B cell (primary cell): ENCODE data around the gene LGI2. TPM values are rescaled to one million over a fixed set of nuclear protein-coding genes. Genes with fewer than 3 reads are reported as not detected.

Experiments
- ATAC-seq: fragments of 200-7000 bp; cut with Tn5 transposase; one replicate; pipeline ENCODE4 v1.10.0; 2021; ENCODE audit warnings: low read depth, mild to moderate bottlenecking, moderate number of reproducible peaks, moderate library complexity
- CTCF ChIA-PET: fragments of 350-600 bp; sonication (Branson Sonifier 250); formaldehyde crosslinking; loops from one replicate; lab custom pipeline; 2021; ENCODE audit warnings: antibody characterized with exemption, inconsistent platforms; lab: Charles Lee
- POLR2A ChIA-PET: fragments of 350-600 bp; sonication (Branson Sonifier 250); formaldehyde crosslinking; loops from one replicate; lab custom pipeline; 2021; ENCODE audit warnings: antibody characterized with exemption; lab: Charles Lee
- DNase-seq: peaks from one replicate; pipeline ENCODE4 v3.0.0; 2013
- H2AFZ ChIP-seq: 2 replicates; pipeline ENCODE4 v1.6.1; 2012; ENCODE audit warnings: mild to moderate bottlenecking, low read depth, low read length; ENCODE audit not compliant: insufficient read depth, poor library complexity, severe bottlenecking
- H3K27ac ChIP-seq, 2 donors: 1 replicate in 1 of 2; 2 replicates in 1 of 2; pipeline ENCODE4 v1.5.1; 2012 to 2013; ENCODE audit warnings: low read length in 2 of 2, mild to moderate bottlenecking in 2 of 2, moderate library complexity in 1 of 2
- H3K27me3 ChIP-seq, 4 experiments: fragments of 200-600 bp in 1 of 4; sonication (generic) in 1 of 4; replicated peaks in 1 of 4; 1 replicate in 2 of 4; 2 replicates in 2 of 4; pipeline versions ENCODE4 v1.6.1 to v1.7.0; 2013 to 2016; ENCODE audit warnings: low read length in 3 of 4, mild to moderate bottlenecking in 2 of 4, mixed read lengths in 1 of 4, moderate library complexity in 1 of 4; ENCODE audit not compliant: insufficient read depth in 4 of 4, control insufficient read depth in 3 of 4; ENCODE audit errors: control extremely low read depth in 1 of 4
- H3K36me3 ChIP-seq, 2 experiments: replicated peaks in 1 of 2; 1 replicate in 1 of 2; 2 replicates in 1 of 2; pipeline versions ENCODE4 v1.6.1 to v1.7.1; 2013; ENCODE audit warnings: low read length in 1 of 2; ENCODE audit not compliant: insufficient read depth in 2 of 2, control insufficient read depth in 1 of 2; ENCODE audit errors: control extremely low read depth in 1 of 2, extremely low read depth in 1 of 2
- H3K4me1 ChIP-seq, 2 donors: fragments of 200-600 bp in 1 of 2; sonication (generic) in 1 of 2; 1 replicate in 1 of 2; 2 replicates in 1 of 2; pipeline versions ENCODE4 v1.5.1 to v1.6.1; 2013 to 2017; ENCODE audit warnings: low read length in 2 of 2; ENCODE audit not compliant: control insufficient read depth in 2 of 2, insufficient read depth in 2 of 2
- H3K4me2 ChIP-seq: replicated peaks from 2 replicates; pipeline ENCODE3; 2012; ENCODE audit warnings: mild to moderate bottlenecking, low read depth, low read length; ENCODE audit not compliant: poor library complexity, severe bottlenecking
- H3K4me3 ChIP-seq, 5 experiments: fragments of 200-600 bp in 1 of 5; sonication (generic) in 1 of 5; 1 replicate in 3 of 5; 2 replicates in 2 of 5; pipeline versions ENCODE4 v1.5.1 to v1.7.0; 2011 to 2016; ENCODE audit warnings: low read length in 4 of 5, mild to moderate bottlenecking in 4 of 5, low read depth in 2 of 5, control low read depth in 1 of 5, moderate library complexity in 1 of 5; ENCODE audit not compliant: insufficient read depth in 1 of 5; ENCODE audit errors: control extremely low read depth in 1 of 5, extremely low read depth in 1 of 5
- H3K79me2 ChIP-seq: fragments of 200-600 bp; sonication (generic); one replicate; pipeline ENCODE4 v1.6.0; 2016; ENCODE audit warnings: low read length; ENCODE audit not compliant: control insufficient read depth, insufficient read depth
- H3K9ac ChIP-seq: fragments of 200-600 bp; sonication (generic); 2 replicates; pipeline ENCODE4 v1.6.1; 2017; ENCODE audit warnings: mild to moderate bottlenecking, low read length, moderate library complexity
- H3K9me3 ChIP-seq, 3 donors: one replicate each; pipeline versions ENCODE4 v1.6.1 to v1.7.1; 2013; ENCODE audit warnings: low read length in 2 of 3; ENCODE audit not compliant: control insufficient read depth in 2 of 3, insufficient read depth in 1 of 3; ENCODE audit errors: control extremely low read depth in 1 of 3
- H4K20me1 ChIP-seq: 2 replicates; pipeline ENCODE4 v1.6.0; 2012; ENCODE audit warnings: mild to moderate bottlenecking, low read length; ENCODE audit not compliant: insufficient read depth, control insufficient read depth, poor library complexity, severe bottlenecking
- H3K27ac Mint-ChIP-seq: one replicate; pipeline ENCODE4 v1.8.0; 2021; ENCODE audit warnings: mixed read lengths
- H3K27me3 Mint-ChIP-seq: one replicate; pipeline ENCODE4 v1.8.0; 2021; ENCODE audit warnings: mixed read lengths
- H3K4me1 Mint-ChIP-seq: one replicate; pipeline ENCODE4 v1.8.0; 2021; ENCODE audit warnings: mixed read lengths
- H3K4me3 Mint-ChIP-seq: one replicate; pipeline ENCODE4 v1.8.0; 2021; ENCODE audit warnings: mixed read lengths
- H3K9me3 Mint-ChIP-seq: one replicate; pipeline ENCODE4 v1.8.0; 2022; ENCODE audit warnings: mixed read lengths; ENCODE audit not compliant: insufficient read depth
- EZH2 ChIP-seq: IDR thresholded peaks from 2 replicates; pipeline ENCODE4 v1.6.1; 2012; ENCODE audit warnings: borderline replicate concordance, low read depth, mild to moderate bottlenecking, moderate library complexity, low read length; ENCODE audit not compliant: insufficient read depth, poor library complexity, severe bottlenecking
- WGBS: methylation state at CpG from one replicate; pipeline ENCODE4 v1.1.5; 2013; ENCODE audit warnings: missing lambda C conversion rate; ENCODE audit not compliant: insufficient coverage; 5-methylcytosine and 5-hydroxymethylcytosine counted together
- intact Hi-C: fragments of 100-400 bp; cut with micrococcal nuclease; formaldehyde crosslinking; loops from one replicate; pipeline ENCODE4 v1.10.0; 2022
- polyA plus RNA-seq: library from polyadenylated mRNA; depleted of rRNA; stranded (reverse); fragments of >200 nt; gene quantifications from 2 replicates; pipeline ENCODE4 v1.2.3, GENCODE V29; 2012
- total RNA-seq, 2 donors: library from RNA; stranded (reverse); fragments of 120-200 nt in 1 of 2; gene quantifications; 1 replicate in 1 of 2; 2 replicates in 1 of 2; pipeline versions ENCODE4 v1.2.3 to v1.2.4, GENCODE V29; 2013 to 2022
- TF ChIP-seq, protein P1 (sequence below): fragments of 200-600 bp; IDR thresholded peaks from one replicate; pipeline ENCODE4 v1.8.0; 2022; ENCODE audit warnings: antibody characterized with exemption, mild to moderate bottlenecking

Gene LGI2
- total and polyA plus RNA-seq, 2 donors (not counting 1 experiment from before 2014, with no cell fraction given), result not detected

DNA sequence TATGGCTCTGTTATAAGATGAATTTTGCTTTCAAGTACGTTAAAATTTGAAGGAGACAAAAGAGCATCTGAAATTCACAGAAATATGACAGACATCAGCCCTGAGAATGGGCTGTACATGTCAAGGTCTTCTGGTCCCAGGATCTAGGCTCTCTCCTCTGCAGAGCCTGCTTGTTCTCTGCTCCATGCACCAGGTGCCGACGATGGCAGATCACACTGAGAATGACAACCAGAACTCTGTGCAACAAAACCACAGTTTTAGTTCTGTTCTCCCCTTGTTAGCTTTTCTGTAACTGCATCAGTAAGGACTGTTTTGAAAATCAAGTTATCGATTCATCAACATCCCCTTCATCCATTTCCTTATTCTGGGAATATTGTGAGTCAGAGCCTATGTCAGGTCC, 30.9 kb upstream of the LGI2 start:
- Histone ChIP-seq H3K4me2 (no peak overlapping the region), H3K27me3 (no peaks in the 10 kb centered on the region), H3K9me3 (no peaks in the 10 kb centered on the region), H3K79me2 (no peaks in the 10 kb centered on the region), H3K27ac (no peak overlapping the region), H3K4me1 (no peaks in the 10 kb centered on the region), H3K4me3 (no peak overlapping the region), H3K9ac (no peak overlapping the region), H3K36me3 (no peaks in the 10 kb centered on the region), H2AFZ (no peak overlapping the region), H4K20me1 (no peaks in the 10 kb centered on the region)
- Mint-ChIP-seq H3K27me3 (peaks cover 20% of the 10 kb centered on the region), H3K4me1 (no peaks in the 10 kb centered on the region), H3K27ac (no peak overlapping the region), H3K4me3 (no peak overlapping the region), H3K9me3 (no peaks in the 10 kb centered on the region)
- WGBS, result 100% methylated on average over 1 of the region's 4 CpGs
- DNase-seq, result no peak
- ChIA-PET CTCF (interaction anchor here (0.6 kb wide), 1 partner anchor 195 kb away, joined by 3 read pairs; no protein-coding TSS in a partner anchor), POLR2A (no interaction called here)
- TF ChIP-seq, protein P1, sequence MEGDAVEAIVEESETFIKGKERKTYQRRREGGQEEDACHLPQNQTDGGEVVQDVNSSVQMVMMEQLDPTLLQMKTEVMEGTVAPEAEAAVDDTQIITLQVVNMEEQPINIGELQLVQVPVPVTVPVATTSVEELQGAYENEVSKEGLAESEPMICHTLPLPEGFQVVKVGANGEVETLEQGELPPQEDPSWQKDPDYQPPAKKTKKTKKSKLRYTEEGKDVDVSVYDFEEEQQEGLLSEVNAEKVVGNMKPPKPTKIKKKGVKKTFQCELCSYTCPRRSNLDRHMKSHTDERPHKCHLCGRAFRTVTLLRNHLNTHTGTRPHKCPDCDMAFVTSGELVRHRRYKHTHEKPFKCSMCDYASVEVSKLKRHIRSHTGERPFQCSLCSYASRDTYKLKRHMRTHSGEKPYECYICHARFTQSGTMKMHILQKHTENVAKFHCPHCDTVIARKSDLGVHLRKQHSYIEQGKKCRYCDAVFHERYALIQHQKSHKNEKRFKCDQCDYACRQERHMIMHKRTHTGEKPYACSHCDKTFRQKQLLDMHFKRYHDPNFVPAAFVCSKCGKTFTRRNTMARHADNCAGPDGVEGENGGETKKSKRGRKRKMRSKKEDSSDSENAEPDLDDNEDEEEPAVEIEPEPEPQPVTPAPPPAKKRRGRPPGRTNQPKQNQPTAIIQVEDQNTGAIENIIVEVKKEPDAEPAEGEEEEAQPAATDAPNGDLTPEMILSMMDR, result no peak
- TF ChIP-seq EZH2, result no peak
- intact Hi-C loops, result no loop called here
- ATAC-seq, result no peak

DNA sequence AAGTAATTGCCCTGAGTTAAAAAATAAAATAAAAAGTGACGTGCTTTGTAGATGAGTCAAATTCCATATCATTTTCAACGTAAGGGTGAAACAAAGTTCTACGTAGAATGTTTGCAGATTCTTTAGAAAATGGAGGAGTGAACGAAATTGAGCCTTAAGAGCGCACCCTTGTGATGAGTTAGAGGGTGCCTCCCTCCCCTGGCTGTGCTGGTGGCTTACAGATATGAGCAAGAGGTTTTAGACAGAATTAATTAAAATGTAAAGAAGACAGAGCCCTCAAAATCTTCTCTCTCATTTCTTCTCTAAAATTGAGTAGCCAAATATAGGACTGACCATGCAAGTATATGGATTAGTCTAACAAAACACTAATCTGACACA, 30.2 kb upstream of the LGI2 start:
- peaks cover 19% of the 10 kb centered on the region for H3K27me3 Mint-ChIP-seq
- ATAC-seq, result no peak
- no peaks in the 10 kb centered on the region for H3K79me2 ChIP-seq
- CTCF ChIA-PET, result no interaction called here
- no peaks in the 10 kb centered on the region for H3K27me3 ChIP-seq
- no peak for TF ChIP-seq EZH2
- TF ChIP-seq, protein P1, result no peak
- H3K9me3 Mint-ChIP-seq, result no peaks in the 10 kb centered on the region
- no peak overlapping the region for H3K27ac ChIP-seq
- H3K4me3 Mint-ChIP-seq, result no peak overlapping the region
- H3K9me3 ChIP-seq, result no peaks in the 10 kb centered on the region
- no peaks in the 10 kb centered on the region for H3K4me1 ChIP-seq
- H3K27ac Mint-ChIP-seq, result no peak overlapping the region
- WGBS, result 89% methylated on average over 5 of the region's 5 CpGs
- no peaks in the 10 kb centered on the region for H4K20me1 ChIP-seq
- H2AFZ ChIP-seq, result no peak overlapping the region
- no peak overlapping the region for H3K4me3 ChIP-seq
- DNase-seq, result no peak
- H3K36me3 ChIP-seq, result no peaks in the 10 kb centered on the region
- H3K4me2 ChIP-seq, result no peak overlapping the region
- POLR2A ChIA-PET, result no interaction called here
- intact Hi-C loops, result no loop called here
- H3K4me1 Mint-ChIP-seq, result no peaks in the 10 kb centered on the region
- no peak overlapping the region for H3K9ac ChIP-seq
